HepG2 (cell line): ENCODE data around the gene TRIM31. TPM values are rescaled to one million over a fixed set of nuclear protein-coding genes. Genes with fewer than 3 reads are reported as not detected.
A peak's percentile ranks its signal among the peaks of the same experiment; 100 is the strongest.

Experiments
- ATAC-seq: fragments of 200-7000 bp; cut with Tn5 transposase; 3 replicates; pipeline ENCODE4 v1.9.1; 2020; ENCODE audit warnings: mild to moderate bottlenecking, moderate library complexity
- BruUV-seq: library from RNA; stranded (reverse); fragments of 400-500 nt; replicated peaks from 2 replicates; lab custom pipeline; 2021; lab: Mats Ljungman, UMichigan
- CTCF ChIA-PET: fragments of 300-600 bp; formaldehyde crosslinking; extraction: SDS; loops from one replicate; lab custom pipeline; 2021; ENCODE audit warnings: low total read pairs, inconsistent platforms, low intra/inter-chr PET ratio; lab: Yijun Ruan, JAX
- POLR2A ChIA-PET: fragments of 350-600 bp; sonication (Branson Sonifier 250); formaldehyde crosslinking; loops from one replicate; lab custom pipeline; 2020; ENCODE audit warnings: antibody characterized with exemption, inconsistent platforms; lab: Yijun Ruan, JAX
- DNase-seq: peaks from one replicate; pipeline ENCODE4 v3.0.0-alpha.2; 2015; ENCODE audit warnings: low spot score
- FAIRE-seq: peaks from 3 replicates; lab custom pipeline; 2011; peaks lifted over from hg19 to GRCh38; lab: Jason Lieb, UNC
- H2AFZ ChIP-seq: one replicate; pipeline ENCODE4 v1.6.1; 2011; ENCODE audit warnings: low read length, inconsistent platforms
- H3K27ac ChIP-seq: fragments of 300-600 bp; 3 replicates; pipeline ENCODE4 v1.8.0; 2011; ENCODE audit warnings: mixed run types, mild to moderate bottlenecking, mixed read lengths, low read length, inconsistent platforms; ENCODE audit not compliant: insufficient read depth; ENCODE audit errors: extremely low read length
- H3K27me3 ChIP-seq, 2 experiments: fragments of 200-600 bp in 1 of 2; 2 replicates in 1 of 2; 3 replicates in 1 of 2; pipeline versions ENCODE4 v1.6.0 to v1.8.0; 2011; ENCODE audit warnings: low read length in 2 of 2, mild to moderate bottlenecking in 2 of 2, moderate library complexity in 2 of 2, inconsistent platforms in 1 of 2; ENCODE audit not compliant: insufficient read depth in 2 of 2, control insufficient read depth in 1 of 2
- H3K36me3 ChIP-seq, 2 experiments: fragments of 200-600 bp in 1 of 2; replicated peaks in 1 of 2; 2 replicates in 1 of 2; 3 replicates in 1 of 2; pipeline versions ENCODE4 v1.5.1 to v1.8.0; 2011; ENCODE audit warnings: low read length in 2 of 2, inconsistent platforms in 1 of 2; ENCODE audit not compliant: insufficient read depth in 2 of 2, control insufficient read depth in 1 of 2
- H3K4me1 ChIP-seq: 2 replicates; pipeline ENCODE4 v1.5.1; 2012; ENCODE audit warnings: low read length, inconsistent platforms; ENCODE audit not compliant: insufficient read depth
- H3K4me2 ChIP-seq: 2 replicates; pipeline ENCODE4 v1.6.0; 2011; ENCODE audit warnings: low read depth, low read length, inconsistent platforms
- H3K4me3 ChIP-seq, 3 experiments: fragments of 200-600 bp in 1 of 3; sonication (generic), shearing (Covaris generic) in 1 of 3; replicated peaks in 1 of 3; 2 replicates each; pipeline ENCODE4 v1.5.1; 2011 to 2016; ENCODE audit warnings: low read length in 3 of 3, inconsistent platforms in 2 of 3, low read depth in 2 of 3, mild to moderate bottlenecking in 2 of 3, control low read depth in 1 of 3, mixed read lengths in 1 of 3; ENCODE audit not compliant: insufficient read depth in 1 of 3
- H3K79me2 ChIP-seq: one replicate; pipeline ENCODE4 v1.6.1; 2011; ENCODE audit warnings: low read length, inconsistent platforms; ENCODE audit not compliant: insufficient read depth
- H3K9ac ChIP-seq: 2 replicates; pipeline ENCODE4 v1.6.0; 2011; ENCODE audit warnings: mild to moderate bottlenecking, low read depth, low read length, inconsistent platforms; ENCODE audit not compliant: insufficient read depth
- H3K9me3 ChIP-seq: 2 replicates; pipeline ENCODE4 v1.5.1; 2012; ENCODE audit warnings: mild to moderate bottlenecking, low read length
- H4K20me1 ChIP-seq: 2 replicates; pipeline ENCODE4 v1.6.0; 2011; ENCODE audit warnings: inconsistent platforms, mild to moderate bottlenecking, low read length, moderate library complexity; ENCODE audit not compliant: insufficient read depth
- ARNTL ChIP-seq: sonication (generic); formaldehyde crosslinking; IDR thresholded peaks from 2 replicates; pipeline ENCODE4 v1.4.0; 2020; ENCODE audit warnings: mild to moderate bottlenecking, missing genetic modification reagents
- BRD4 ChIP-seq: sonication (generic); formaldehyde crosslinking; IDR thresholded peaks from 2 replicates; pipeline ENCODE4 v1.4.0; 2020; ENCODE audit warnings: missing genetic modification reagents
- ELF3 ChIP-seq: IDR thresholded peaks from 2 replicates; pipeline ENCODE4 v1.6.1; 2016; ENCODE audit warnings: missing genetic modification reagents, missing compliant biosample characterization
- FOSL2 ChIP-seq: sonication (generic); formaldehyde crosslinking; IDR thresholded peaks from 2 replicates; pipeline ENCODE4 v1.4.0; 2020; ENCODE audit warnings: missing genetic modification reagents
- MEF2D ChIP-seq: sonication (generic); formaldehyde crosslinking; IDR thresholded peaks from 2 replicates; pipeline ENCODE4 v1.5.1; 2020; ENCODE audit warnings: mild to moderate bottlenecking, missing genetic modification reagents
- NFYC ChIP-seq: IDR thresholded peaks from 2 replicates; pipeline ENCODE4 v1.6.1; 2016; ENCODE audit warnings: missing genetic modification reagents, missing compliant biosample characterization
- PPARG ChIP-seq: conservative IDR thresholded peaks from 2 replicates; pipeline ENCODE4 v1.6.1; 2016; ENCODE audit warnings: missing biosample characterization, missing genetic modification reagents
- WGBS: methylation state at CpG from one replicate; pipeline ENCODE4 v1.1.6; 2017; ENCODE audit warnings: low lambda C conversion rate; 5-methylcytosine and 5-hydroxymethylcytosine counted together
- in situ Hi-C: cut with HindIII; loops from 2 replicates; pipeline ENCODE4 v1.10.0; 2017; ENCODE audit warnings: low pct_unique_long_range_greater_than_20kb; ENCODE audit not compliant: extremely low pct_ligation_motif_present
- intact Hi-C: fragments of 100-400 bp; cut with micrococcal nuclease; formaldehyde crosslinking; loops from one replicate; pipeline ENCODE4 v1.10.0; 2022; ENCODE audit not compliant: unreplicated experiment
- polyA plus RNA-seq, 8 experiments: library from polyadenylated mRNA; depleted of rRNA in 3 of 8; stranded (reverse) in 7 of 8; unstranded in 1 of 8; fragments of >200 nt; fragmentation: Illumina TruSeq in 4 of 8; extraction: Trizol in 4 of 8; gene quantifications; 2 replicates each; pipeline versions ENCODE4 v1.2.1 to v1.2.3, GENCODE V29; 2011 to 2016; ENCODE audit warnings: low read depth in 4 of 8, missing spikeins in 1 of 8, mixed read lengths in 1 of 8; ENCODE audit not compliant: insufficient read depth in 1 of 8
- total RNA-seq, 5 experiments: library from RNA; depleted of rRNA; stranded (reverse); fragments of >200 nt; fragmentation: Illumina TruSeq; extraction: Trizol; gene quantifications; 2 replicates each; pipeline ENCODE4 v1.2.3, GENCODE V29; 2016; ENCODE audit warnings: low read depth in 1 of 5
- TF ChIP-seq, protein P1 (sequence below): sonication (generic); formaldehyde crosslinking; IDR thresholded peaks from 2 replicates; pipeline ENCODE4 v1.5.1; 2020; ENCODE audit warnings: mild to moderate bottlenecking, missing genetic modification reagents, moderate library complexity
- TF ChIP-seq, protein P2 (sequence below): sonication (generic); formaldehyde crosslinking; IDR thresholded peaks from 2 replicates; pipeline ENCODE4 v1.5.0; 2020; ENCODE audit warnings: mild to moderate bottlenecking, missing genetic modification reagents
- TF ChIP-seq, protein P3 (sequence below): sonication (generic); formaldehyde crosslinking; IDR thresholded peaks from 2 replicates; pipeline ENCODE4 v1.9.0; 2022; ENCODE audit warnings: low read depth, missing genetic modification reagents
- TF ChIP-seq, protein P4 (sequence below): IDR thresholded peaks from 2 replicates; pipeline ENCODE4 v1.6.1; 2018; ENCODE audit warnings: missing genetic modification reagents, mild to moderate bottlenecking, missing compliant biosample characterization

TRIM31 gene
- total and polyA plus RNA-seq, 2 of the 13 experiments (the other 11 are each of a cell fraction or from before 2014, with no cell fraction given): 0.13 to 0.51 TPM

DNA sequence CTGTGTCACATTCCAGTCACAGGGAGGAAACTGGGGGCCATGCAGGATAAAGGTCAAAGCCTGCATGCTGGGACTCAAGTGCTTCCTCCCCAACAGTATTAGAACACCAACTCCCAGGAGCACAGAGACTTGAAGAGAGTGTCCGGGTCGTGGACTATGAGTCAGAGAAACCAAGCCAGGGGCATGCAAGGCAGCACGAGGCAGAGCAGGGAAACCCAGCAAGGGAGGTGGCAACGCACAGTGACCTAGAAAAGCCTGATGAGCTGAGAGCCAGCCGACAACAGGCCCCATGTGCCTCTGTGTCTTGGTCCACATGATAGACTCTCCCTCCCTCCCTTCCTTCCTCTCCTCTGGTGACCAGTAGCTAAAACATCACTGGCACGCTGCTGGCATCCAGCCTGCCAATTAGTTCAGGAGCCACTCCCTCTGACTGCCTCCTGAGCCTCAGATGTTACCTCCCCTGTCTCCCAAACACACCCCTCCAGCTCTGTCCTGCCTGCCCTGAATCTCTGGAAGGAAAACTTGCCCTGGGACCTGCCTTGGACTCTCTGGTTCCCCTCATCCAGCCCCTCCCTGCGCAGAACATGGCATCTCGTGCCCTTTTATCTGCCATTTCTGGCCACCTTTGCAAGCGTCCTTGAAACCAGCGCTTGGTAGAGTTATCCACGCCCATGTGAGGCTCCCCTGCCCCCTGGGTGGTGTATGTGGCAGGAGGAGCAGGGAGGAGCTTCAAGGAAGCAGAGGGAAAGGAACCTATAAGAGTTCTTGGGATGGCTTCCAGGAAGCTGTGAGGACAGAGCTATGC is 21.1 kb downstream of the TRIM31 start:
- ATAC-seq: peak; percentile 19
- TF ChIP-seq, protein P1, sequence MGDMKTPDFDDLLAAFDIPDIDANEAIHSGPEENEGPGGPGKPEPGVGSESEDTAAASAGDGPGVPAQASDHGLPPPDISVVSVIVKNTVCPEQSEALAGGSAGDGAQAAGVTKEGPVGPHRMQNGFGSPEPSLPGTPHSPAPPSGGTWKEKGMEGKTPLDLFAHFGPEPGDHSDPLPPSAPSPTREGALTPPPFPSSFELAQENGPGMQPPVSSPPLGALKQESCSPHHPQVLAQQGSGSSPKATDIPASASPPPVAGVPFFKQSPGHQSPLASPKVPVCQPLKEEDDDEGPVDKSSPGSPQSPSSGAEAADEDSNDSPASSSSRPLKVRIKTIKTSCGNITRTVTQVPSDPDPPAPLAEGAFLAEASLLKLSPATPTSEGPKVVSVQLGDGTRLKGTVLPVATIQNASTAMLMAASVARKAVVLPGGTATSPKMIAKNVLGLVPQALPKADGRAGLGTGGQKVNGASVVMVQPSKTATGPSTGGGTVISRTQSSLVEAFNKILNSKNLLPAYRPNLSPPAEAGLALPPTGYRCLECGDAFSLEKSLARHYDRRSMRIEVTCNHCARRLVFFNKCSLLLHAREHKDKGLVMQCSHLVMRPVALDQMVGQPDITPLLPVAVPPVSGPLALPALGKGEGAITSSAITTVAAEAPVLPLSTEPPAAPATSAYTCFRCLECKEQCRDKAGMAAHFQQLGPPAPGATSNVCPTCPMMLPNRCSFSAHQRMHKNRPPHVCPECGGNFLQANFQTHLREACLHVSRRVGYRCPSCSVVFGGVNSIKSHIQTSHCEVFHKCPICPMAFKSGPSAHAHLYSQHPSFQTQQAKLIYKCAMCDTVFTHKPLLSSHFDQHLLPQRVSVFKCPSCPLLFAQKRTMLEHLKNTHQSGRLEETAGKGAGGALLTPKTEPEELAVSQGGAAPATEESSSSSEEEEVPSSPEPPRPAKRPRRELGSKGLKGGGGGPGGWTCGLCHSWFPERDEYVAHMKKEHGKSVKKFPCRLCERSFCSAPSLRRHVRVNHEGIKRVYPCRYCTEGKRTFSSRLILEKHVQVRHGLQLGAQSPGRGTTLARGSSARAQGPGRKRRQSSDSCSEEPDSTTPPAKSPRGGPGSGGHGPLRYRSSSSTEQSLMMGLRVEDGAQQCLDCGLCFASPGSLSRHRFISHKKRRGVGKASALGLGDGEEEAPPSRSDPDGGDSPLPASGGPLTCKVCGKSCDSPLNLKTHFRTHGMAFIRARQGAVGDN (CRISPR knock-in tag): peak; percentile 82
- TF ChIP-seq, protein P2, sequence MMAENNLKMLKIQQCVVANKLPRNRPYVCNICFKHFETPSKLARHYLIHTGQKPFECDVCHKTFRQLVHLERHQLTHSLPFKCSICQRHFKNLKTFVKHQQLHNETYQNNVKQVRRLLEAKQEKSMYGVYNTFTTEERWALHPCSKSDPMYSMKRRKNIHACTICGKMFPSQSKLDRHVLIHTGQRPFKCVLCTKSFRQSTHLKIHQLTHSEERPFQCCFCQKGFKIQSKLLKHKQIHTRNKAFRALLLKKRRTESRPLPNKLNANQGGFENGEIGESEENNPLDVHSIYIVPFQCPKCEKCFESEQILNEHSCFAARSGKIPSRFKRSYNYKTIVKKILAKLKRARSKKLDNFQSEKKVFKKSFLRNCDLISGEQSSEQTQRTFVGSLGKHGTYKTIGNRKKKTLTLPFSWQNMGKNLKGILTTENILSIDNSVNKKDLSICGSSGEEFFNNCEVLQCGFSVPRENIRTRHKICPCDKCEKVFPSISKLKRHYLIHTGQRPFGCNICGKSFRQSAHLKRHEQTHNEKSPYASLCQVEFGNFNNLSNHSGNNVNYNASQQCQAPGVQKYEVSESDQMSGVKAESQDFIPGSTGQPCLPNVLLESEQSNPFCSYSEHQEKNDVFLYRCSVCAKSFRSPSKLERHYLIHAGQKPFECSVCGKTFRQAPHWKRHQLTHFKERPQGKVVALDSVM (CRISPR knock-in tag): no peak
- peak; percentile 56; the same call in 1 of the 2 replicates for TF ChIP-seq ARNTL (CRISPR knock-in tag)
- peak; percentile 23; the same call in 1 of the 2 replicates for TF ChIP-seq NFYC (CRISPR knock-in tag)
- TF ChIP-seq, protein P3, sequence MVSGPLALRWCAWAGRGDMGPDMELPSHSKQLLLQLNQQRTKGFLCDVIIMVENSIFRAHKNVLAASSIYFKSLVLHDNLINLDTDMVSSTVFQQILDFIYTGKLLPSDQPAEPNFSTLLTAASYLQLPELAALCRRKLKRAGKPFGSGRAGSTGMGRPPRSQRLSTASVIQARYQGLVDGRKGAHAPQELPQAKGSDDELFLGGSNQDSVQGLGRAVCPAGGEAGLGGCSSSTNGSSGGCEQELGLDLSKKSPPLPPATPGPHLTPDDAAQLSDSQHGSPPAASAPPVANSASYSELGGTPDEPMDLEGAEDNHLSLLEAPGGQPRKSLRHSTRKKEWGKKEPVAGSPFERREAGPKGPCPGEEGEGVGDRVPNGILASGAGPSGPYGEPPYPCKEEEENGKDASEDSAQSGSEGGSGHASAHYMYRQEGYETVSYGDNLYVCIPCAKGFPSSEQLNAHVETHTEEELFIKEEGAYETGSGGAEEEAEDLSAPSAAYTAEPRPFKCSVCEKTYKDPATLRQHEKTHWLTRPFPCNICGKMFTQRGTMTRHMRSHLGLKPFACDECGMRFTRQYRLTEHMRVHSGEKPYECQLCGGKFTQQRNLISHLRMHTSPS (CRISPR knock-in tag): peak; percentile 53; the same call in 1 of the 2 replicates
- TF ChIP-seq, protein P4, sequence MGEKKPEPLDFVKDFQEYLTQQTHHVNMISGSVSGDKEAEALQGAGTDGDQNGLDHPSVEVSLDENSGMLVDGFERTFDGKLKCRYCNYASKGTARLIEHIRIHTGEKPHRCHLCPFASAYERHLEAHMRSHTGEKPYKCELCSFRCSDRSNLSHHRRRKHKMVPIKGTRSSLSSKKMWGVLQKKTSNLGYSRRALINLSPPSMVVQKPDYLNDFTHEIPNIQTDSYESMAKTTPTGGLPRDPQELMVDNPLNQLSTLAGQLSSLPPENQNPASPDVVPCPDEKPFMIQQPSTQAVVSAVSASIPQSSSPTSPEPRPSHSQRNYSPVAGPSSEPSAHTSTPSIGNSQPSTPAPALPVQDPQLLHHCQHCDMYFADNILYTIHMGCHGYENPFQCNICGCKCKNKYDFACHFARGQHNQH (CRISPR knock-in tag): 0 out of 2 replicates have a peak, but pooled peaks have one; percentile 66
- 0 out of 2 replicates have a peak, but pooled peaks have one; percentile 32 for TF ChIP-seq ELF3 (CRISPR knock-in tag)
- no peak for TF ChIP-seq BRD4 (CRISPR knock-in tag)
- peak; percentile 68 for TF ChIP-seq PPARG (CRISPR knock-in tag)
- peak; percentile 60 for TF ChIP-seq FOSL2
- 0 out of 2 replicates have a peak, but pooled peaks have one; percentile 25 for TF ChIP-seq MEF2D

More for the DNA sequence above, 21.1 kb downstream of the TRIM31 start:
- intact Hi-C loops (no loop called here), in situ Hi-C loops (no loop called here)
- Histone ChIP-seq H3K4me1 (peaks cover 55% of the 10 kb centered on the region), H2AFZ (peak overlapping the region; percentile 66), H3K27me3 (peaks cover 2 to 28% of the 10 kb centered on the region in 2 experiments; a peak in 3 of 5 replicates), H3K4me3 (peak overlapping the region in 1 of 3 experiments; percentile 35; a peak in 2 of 6 replicates), H3K4me2 (peak overlapping the region; percentile 61), H3K9me3 (no peaks in the 10 kb centered on the region), H4K20me1 (no peaks in the 10 kb centered on the region), H3K36me3 (no peaks in the 10 kb centered on the region), H3K79me2 (no peaks in the 10 kb centered on the region), H3K27ac (no peak overlapping the region), H3K9ac (peak overlapping the region; percentile 0; the same call in 1 of the 2 replicates)
- no TSS peak for BruUV-seq
- CTCF ChIA-PET: no interaction called here
- 16% methylated on average over 11 of the region's 11 CpGs for WGBS
- POLR2A ChIA-PET: interaction anchor here (1.1 to 2.3 kb wide), 3 partner anchors 10 to 31 kb away, joined by 4 to 13 read pairs (median 4); partner anchors contain the start of genes POLR1H and PPP1R11
- FAIRE-seq (no peak), DNase-seq (peak; percentile 30)
